Skeletal muscle tissue (tissue), 4 donors: ENCODE data around the gene GH2. TPM values are rescaled to one million over a fixed set of nuclear protein-coding genes. Genes with fewer than 3 reads are reported as not detected.
A peak's percentile ranks its signal among the peaks of the same experiment; 100 is the strongest.
"Not testable (repeated sequence)": the region's sequence is repeated elsewhere in the genome, so short reads cannot be mapped to it uniquely, and the experiment has no call there.

ENCODE experiments used
- H3K27ac ChIP-seq: one replicate; pipeline ENCODE4 v1.7.0; 2013; ENCODE audit warnings: mild to moderate bottlenecking, low read depth, low read length, inconsistent platforms
- H3K27me3 ChIP-seq, 3 donors: one replicate each; pipeline ENCODE4 v1.7.0; 2013; ENCODE audit warnings: low read length in 3 of 3; ENCODE audit not compliant: control insufficient read depth in 3 of 3, insufficient read depth in 3 of 3
- H3K36me3 ChIP-seq, 3 donors: one replicate each; pipeline ENCODE4 v1.7.0; 2013; ENCODE audit warnings: low read length in 3 of 3; ENCODE audit not compliant: control insufficient read depth in 3 of 3, insufficient read depth in 3 of 3
- H3K4me1 ChIP-seq, 3 donors: one replicate each; pipeline ENCODE4 v1.7.0; 2013; ENCODE audit warnings: low read length in 3 of 3, mild to moderate bottlenecking in 3 of 3; ENCODE audit not compliant: control insufficient read depth in 3 of 3, insufficient read depth in 3 of 3
- H3K4me3 ChIP-seq, 3 donors: one replicate each; pipeline ENCODE4 v1.7.0; 2013; ENCODE audit warnings: low read length in 3 of 3
- H3K9ac ChIP-seq, 3 donors: one replicate each; pipeline ENCODE4 v1.7.0; 2013; ENCODE audit warnings: low read length in 3 of 3, mild to moderate bottlenecking in 3 of 3, moderate library complexity in 2 of 3, low read depth in 1 of 3
- H3K9me3 ChIP-seq, 3 donors: one replicate each; pipeline ENCODE4 v1.7.0; 2013; ENCODE audit warnings: low read length in 3 of 3; ENCODE audit not compliant: control insufficient read depth in 3 of 3
- total RNA-seq: library from RNA; depleted of rRNA; stranded (reverse); fragments of >200 nt; gene quantifications from one replicate; pipeline ENCODE4 v1.2.3, GENCODE V29; 2014
- donor health status: Osteomylitis.

The GH2 gene
- total RNA-seq, 1 donor from 2014 or later: not detected

GRCh38 chr17:63920779-63921178, 39.0 kb upstream of the GH2 start:
- not testable (repeated sequence) for H3K27me3 ChIP-seq, H3K27ac ChIP-seq, H3K4me3 ChIP-seq, H3K9me3 ChIP-seq, H3K36me3 ChIP-seq, H3K9ac ChIP-seq
- peaks cover 8 to 11% (median 8%) of the 10 kb centered on the region in 3 donors for H3K4me1 ChIP-seq

DNA sequence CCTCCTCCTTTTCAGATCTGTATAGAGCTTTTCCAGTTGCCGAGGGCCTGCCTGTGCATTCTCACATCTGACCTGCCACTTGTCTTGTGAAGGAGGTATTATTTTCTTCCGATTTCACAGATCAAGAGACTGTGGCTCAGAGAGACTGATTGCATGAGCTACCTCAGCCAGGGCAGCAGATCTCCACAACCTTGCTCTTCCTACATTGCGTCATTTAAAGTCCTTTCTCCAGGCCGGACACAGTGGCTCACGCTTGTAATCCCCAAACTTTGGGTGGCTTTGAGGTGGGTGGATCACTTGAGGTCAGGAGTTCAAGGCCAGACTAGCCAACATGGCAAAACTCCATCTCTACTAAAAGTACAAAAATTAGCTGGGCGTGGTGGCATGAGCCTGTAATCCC, 38.3 kb upstream of the GH2 start:
- H3K27ac ChIP-seq, H3K27me3 ChIP-seq, H3K36me3 ChIP-seq, H3K9ac ChIP-seq, H3K9me3 ChIP-seq, H3K4me3 ChIP-seq: not testable (repeated sequence)
- H3K4me1 ChIP-seq: peaks cover 8 to 11% (median 8%) of the 10 kb centered on the region in 3 donors

DNA sequence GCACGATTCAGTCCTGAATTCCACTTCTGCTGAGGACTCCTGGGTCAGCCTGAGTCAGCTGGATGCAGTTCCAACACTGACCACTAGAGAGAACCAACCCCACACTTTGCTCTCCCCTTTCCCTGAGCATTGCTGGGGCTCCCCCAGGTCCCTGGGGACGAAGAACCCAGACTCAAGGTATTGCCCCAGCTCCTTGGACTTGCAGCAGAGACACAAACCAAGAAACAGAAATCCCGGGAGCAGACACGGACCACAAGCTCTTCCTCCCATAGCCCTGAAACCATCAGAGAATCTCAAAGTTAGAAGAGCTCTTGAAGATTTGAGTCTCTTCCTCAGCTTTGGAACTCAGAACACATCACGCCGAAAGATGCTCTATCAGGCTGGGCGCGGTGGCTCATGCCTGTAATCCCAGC, 37.6 kb upstream of the GH2 start:
- Histone ChIP-seq H3K36me3 (no peaks in the 10 kb centered on the region), H3K27me3 (peaks cover 0 to 5% (median 0%) of the 10 kb centered on the region in 3 donors), H3K4me3 (no peak overlapping the region), H3K9ac (no peak overlapping the region), H3K27ac (no peak overlapping the region), H3K9me3 (no peaks in the 10 kb centered on the region), H3K4me1 (peaks cover 8 to 11% (median 8%) of the 10 kb centered on the region in 3 donors)

GRCh38 chr17:63918789-63919305, 37.1 kb upstream of the GH2 start, which contains the start of gene GH1:
Gene GH1 (minus strand): TSS chr17:63918839. CDS start chr17:63918776, 63 bp downstream.
- not testable (repeated sequence) for H3K9ac ChIP-seq, H3K27me3 ChIP-seq, H3K27ac ChIP-seq, H3K36me3 ChIP-seq, H3K4me3 ChIP-seq, H3K9me3 ChIP-seq
- H3K4me1 ChIP-seq: peaks cover 8 to 11% (median 8%) of the 10 kb centered on the region in 3 donors

DNA sequence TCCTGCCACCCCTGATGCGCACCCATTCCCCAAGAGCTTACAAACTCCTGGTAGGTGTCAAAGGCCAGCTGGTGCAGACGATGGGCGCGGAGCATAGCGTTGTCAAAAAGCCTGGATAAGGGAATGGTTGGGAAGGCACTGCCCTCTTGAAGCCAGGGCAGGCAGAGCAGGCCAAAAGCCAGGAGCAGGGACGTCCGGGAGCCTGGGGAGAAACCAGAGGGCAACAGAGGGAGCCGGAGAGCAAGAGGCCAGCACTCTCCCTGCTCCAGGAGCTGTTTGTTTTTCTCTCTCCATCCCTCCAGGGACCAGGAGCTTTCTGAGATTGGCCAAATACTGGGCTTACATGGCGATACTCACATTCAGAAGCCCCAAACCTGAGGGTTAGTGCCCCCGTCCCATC, 36.6 kb upstream of the GH2 start:
- peaks cover 8 to 11% (median 8%) of the 10 kb centered on the region in 3 donors for H3K4me1 ChIP-seq
- no peak overlapping the region for H3K4me3 ChIP-seq
- no peaks in the 10 kb centered on the region for H3K36me3 ChIP-seq
- no peak overlapping the region for H3K9ac ChIP-seq
- no peaks in the 10 kb centered on the region for H3K9me3 ChIP-seq
- no peak overlapping the region for H3K27ac ChIP-seq
- H3K27me3 ChIP-seq: peaks cover 0 to 5% (median 0%) of the 10 kb centered on the region in 3 donors

DNA sequence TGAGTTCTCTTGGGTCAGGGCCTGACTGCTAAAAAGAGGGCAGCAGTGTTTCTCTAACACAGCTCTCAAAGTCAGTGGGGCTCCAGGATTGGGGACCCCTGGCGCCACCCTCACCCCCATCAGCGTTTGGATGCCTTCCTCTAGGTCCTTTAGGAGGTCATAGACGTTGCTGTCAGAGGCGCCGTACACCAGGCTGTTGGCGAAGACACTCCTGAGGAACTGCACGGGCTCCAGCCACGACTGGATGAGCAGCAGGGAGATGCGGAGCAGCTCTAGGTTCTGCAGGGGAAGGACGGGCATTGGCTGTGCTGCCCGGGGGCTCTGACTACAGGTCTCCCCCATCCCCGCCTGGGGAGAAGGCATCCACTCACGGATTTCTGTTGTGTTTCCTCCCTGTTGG, 35.9 kb upstream of the GH2 start:
- Histone ChIP-seq H3K4me3 (no peak overlapping the region), H3K36me3 (no peaks in the 10 kb centered on the region), H3K9ac (no peak overlapping the region), H3K27me3 (peaks cover 0 to 5% (median 0%) of the 10 kb centered on the region in 3 donors), H3K4me1 (peaks cover 8 to 11% (median 8%) of the 10 kb centered on the region in 3 donors), H3K27ac (no peak overlapping the region), H3K9me3 (no peaks in the 10 kb centered on the region)

GRCh38 chr17:63917206-63917605, 35.5 kb upstream of the GH2 start:
- not testable (repeated sequence) for H3K27me3 ChIP-seq, H3K9ac ChIP-seq, H3K4me3 ChIP-seq, H3K27ac ChIP-seq, H3K9me3 ChIP-seq, H3K36me3 ChIP-seq
- peaks cover 8 to 11% (median 8%) of the 10 kb centered on the region in 3 donors for H3K4me1 ChIP-seq

DNA sequence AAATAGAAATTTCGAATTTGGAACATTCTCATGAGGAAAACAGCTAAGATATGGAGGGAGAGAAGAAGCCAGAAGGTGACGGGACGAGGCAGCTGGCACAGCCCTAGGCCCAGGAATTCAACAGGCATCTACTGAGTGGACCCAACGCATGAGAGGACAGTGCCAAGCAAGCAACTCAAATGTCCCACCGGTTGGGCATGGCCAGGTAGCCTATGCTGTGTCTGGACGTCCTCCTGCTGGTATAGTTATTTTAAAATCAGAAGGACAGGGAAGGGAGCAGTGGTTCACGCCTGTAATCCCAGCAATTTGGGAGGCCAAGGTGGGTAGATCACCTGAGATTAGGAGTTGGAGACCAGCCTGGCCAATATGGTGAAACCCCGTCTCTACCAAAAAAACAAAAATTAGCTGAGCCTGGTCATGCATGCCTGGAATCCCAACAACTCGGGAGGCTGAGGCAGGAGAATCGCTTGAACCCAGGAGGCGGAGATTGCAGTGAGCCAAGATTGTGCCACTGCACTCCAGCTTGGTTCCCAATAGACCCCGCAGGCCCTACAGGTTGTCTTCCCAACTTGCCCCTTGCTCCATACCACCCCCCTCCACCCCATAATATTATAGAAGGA, 34.9 kb upstream of the GH2 start:
- Histone ChIP-seq H3K9me3 (no peaks in the 10 kb centered on the region), H3K9ac (peak overlapping the region in 1 of 3 donors; percentile 57), H3K27me3 (peaks cover 0 to 5% (median 0%) of the 10 kb centered on the region in 3 donors), H3K4me3 (no peak overlapping the region), H3K4me1 (peaks cover 8 to 11% (median 8%) of the 10 kb centered on the region in 3 donors), H3K27ac (no peak overlapping the region), H3K36me3 (no peaks in the 10 kb centered on the region)

DNA sequence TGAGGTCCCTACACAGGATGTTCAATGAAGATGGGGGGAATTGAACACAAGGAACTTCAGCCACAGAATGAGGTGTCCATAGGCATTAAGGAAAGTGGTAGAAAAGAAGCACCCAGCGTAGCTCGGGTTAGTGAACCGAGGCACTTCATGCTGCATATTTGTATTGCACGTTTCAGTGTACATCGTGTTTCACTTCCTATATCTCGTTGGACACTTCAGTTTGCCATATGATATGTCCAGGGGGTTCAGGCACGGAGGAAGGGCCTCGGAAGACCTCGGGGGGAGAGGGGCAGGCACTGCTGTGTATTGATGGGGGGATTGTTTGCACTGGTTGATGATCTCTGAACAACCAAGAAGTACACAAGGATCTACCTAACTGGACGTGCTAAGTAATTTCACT, 34.0 kb upstream of the GH2 start:
- not testable (repeated sequence) for H3K9me3 ChIP-seq

GRCh38 chr17:63914471-63914870, 32.7 kb upstream of the GH2 start:
- Histone ChIP-seq H3K27me3 (peaks cover 0 to 12% (median 5%) of the 10 kb centered on the region in 3 donors), H3K4me1 (peaks cover 7 to 11% (median 8%) of the 10 kb centered on the region in 3 donors), H3K9me3 (no peaks in the 10 kb centered on the region), H3K9ac (no peak overlapping the region), H3K4me3 (no peak overlapping the region), H3K27ac (no peak overlapping the region), H3K36me3 (no peaks in the 10 kb centered on the region)

More for the DNA sequence above, 34.0 kb upstream of the GH2 start:
- not testable (repeated sequence) for H3K36me3 ChIP-seq, H3K27ac ChIP-seq, H3K4me3 ChIP-seq, H3K9ac ChIP-seq, H3K27me3 ChIP-seq
- peaks cover 8 to 11% (median 8%) of the 10 kb centered on the region in 3 donors for H3K4me1 ChIP-seq
